SK-N-SH (cell line): ENCODE measurements around the gene TOLLIP. TPM values are rescaled to one million over a fixed set of nuclear protein-coding genes. Genes with fewer than 3 reads are reported as not detected.

Experiments used
- CTCF ChIA-PET: fragments of 300-600, 350-600 bp; formaldehyde crosslinking; extraction: SDS; loops from one replicate; lab custom pipeline; 2021; lab: Yijun Ruan, JAX
- POLR2A ChIA-PET: fragments of 350-600 bp; sonication (Branson Sonifier 250); formaldehyde crosslinking; extraction: SDS; loops from one replicate; lab custom pipeline; 2020; ENCODE audit warnings: antibody characterized with exemption, inconsistent platforms; lab: Yijun Ruan, JAX
- DNase-seq: peaks from one replicate; pipeline ENCODE4 v3.0.0; 2012
- H2AFZ ChIP-seq: fragments of 200-600 bp; sonication (generic); 2 replicates; pipeline ENCODE4 v1.8.1; 2016; ENCODE audit warnings: antibody characterized with exemption, mild to moderate bottlenecking, low read depth
- H3F3A ChIP-seq: fragments of 200-600 bp; sonication (generic); replicated peaks from 2 replicates; pipeline ENCODE3; 2016; ENCODE audit warnings: antibody characterized with exemption, mild to moderate bottlenecking; ENCODE audit not compliant: insufficient read depth
- H3K27ac ChIP-seq, 2 experiments: fragments of 200-500 bp in 1 of 2; fragments of 200-600 bp in 1 of 2; sonication (Bioruptor generic) in 1 of 2; sonication (generic), shearing (Covaris generic) in 1 of 2; 2 replicates each; pipeline versions ENCODE4 v1.5.1 to v1.6.1; 2014 to 2016; ENCODE audit warnings: low read depth in 2 of 2, inconsistent platforms in 1 of 2, low read length in 1 of 2, mild to moderate bottlenecking in 1 of 2, mixed read lengths in 1 of 2
- H3K27me3 ChIP-seq: fragments of 200-600 bp; sonication (generic), shearing (Covaris generic); 2 replicates; pipeline ENCODE4 v1.6.1; 2016; ENCODE audit warnings: mixed run types; ENCODE audit not compliant: insufficient read depth
- H3K36me3 ChIP-seq, 2 experiments: fragments of 200-500 bp in 1 of 2; fragments of 200-600 bp in 1 of 2; sonication (Bioruptor generic) in 1 of 2; sonication (generic) in 1 of 2; replicated peaks in 1 of 2; 2 replicates each; pipeline versions ENCODE3 to v1.5.1; 2014 to 2016; ENCODE audit warnings: low read length in 1 of 2, mild to moderate bottlenecking in 1 of 2; ENCODE audit not compliant: insufficient read depth in 2 of 2, control insufficient read depth in 1 of 2
- H3K4me1 ChIP-seq, 2 experiments: fragments of 200-500 bp in 1 of 2; fragments of 200-600 bp in 1 of 2; sonication (Bioruptor generic) in 1 of 2; sonication (generic), shearing (Covaris generic) in 1 of 2; 2 replicates each; pipeline versions ENCODE4 v1.5.1 to v1.6.1; 2014 to 2016; ENCODE audit warnings: low read depth in 1 of 2, low read length in 1 of 2, mixed run types in 1 of 2; ENCODE audit not compliant: insufficient read depth in 2 of 2, control insufficient read depth in 1 of 2
- H3K4me2 ChIP-seq: fragments of 200-600 bp; sonication (generic), shearing (Covaris generic); 2 replicates; pipeline ENCODE4 v1.6.1; 2017; ENCODE audit warnings: mixed run types
- H3K4me3 ChIP-seq, 2 experiments: fragments of 200-500 bp in 1 of 2; fragments of 200-600 bp in 1 of 2; sonication (Bioruptor generic) in 1 of 2; sonication (generic), shearing (Covaris generic) in 1 of 2; 2 replicates each; pipeline versions ENCODE4 v1.5.1 to v1.8.1; 2014 to 2016; ENCODE audit warnings: low read depth in 2 of 2, inconsistent platforms in 1 of 2, low read length in 1 of 2, mild to moderate bottlenecking in 1 of 2, mixed read lengths in 1 of 2, moderate library complexity in 1 of 2
- H3K79me2 ChIP-seq: fragments of 200-600 bp; sonication (generic); 2 replicates; pipeline ENCODE4 v1.8.1; 2017; ENCODE audit warnings: mild to moderate bottlenecking; ENCODE audit not compliant: insufficient read depth
- H3K9ac ChIP-seq: fragments of 200-600 bp; sonication (generic); 2 replicates; pipeline ENCODE4 v1.6.1; 2017; ENCODE audit warnings: mixed run types
- H3K9me2 ChIP-seq: fragments of 200-600 bp; sonication (generic); 2 replicates; pipeline ENCODE4 v1.6.1; 2017; ENCODE audit warnings: mixed run types
- H3K9me3 ChIP-seq: fragments of 200-600 bp; sonication (generic); 2 replicates; pipeline ENCODE4 v1.6.1; 2017; ENCODE audit warnings: mixed run types, mild to moderate bottlenecking, moderate library complexity
- H4K20me1 ChIP-seq: fragments of 200-600 bp; sonication (generic); 2 replicates; pipeline ENCODE4 v1.6.1; 2017; ENCODE audit warnings: mild to moderate bottlenecking, mixed run types; ENCODE audit not compliant: insufficient read depth
- EP300 ChIP-seq, 2 experiments: IDR thresholded peaks; 2 replicates each; pipeline versions ENCODE4 v1.4.0 to v1.6.1; 2012; ENCODE audit warnings: borderline replicate concordance in 1 of 2, low read depth in 1 of 2, low read length in 1 of 2
- FOXJ3 ChIP-seq: sonication (generic); formaldehyde crosslinking; IDR thresholded peaks from 2 replicates; pipeline ENCODE4 v1.5.1; 2020; ENCODE audit warnings: mild to moderate bottlenecking, missing genetic modification reagents
- FOXM1 ChIP-seq: IDR thresholded peaks from 2 replicates; pipeline ENCODE4 v1.4.0; 2012; ENCODE audit warnings: low read depth, mild to moderate bottlenecking
- GATA2 ChIP-seq: sonication (generic); formaldehyde crosslinking; IDR thresholded peaks from 2 replicates; pipeline ENCODE4 v1.5.0; 2020; ENCODE audit warnings: mild to moderate bottlenecking, missing genetic modification reagents
- NFIC ChIP-seq: IDR thresholded peaks from 2 replicates; pipeline ENCODE4 v1.4.0; 2012; ENCODE audit warnings: borderline replicate concordance
- NRF1 ChIP-seq: IDR thresholded peaks from 2 replicates; pipeline ENCODE4 v1.6.1; 2012; ENCODE audit warnings: low read depth, mild to moderate bottlenecking, low read length
- POLR2AphosphoS5 ChIP-seq: IDR thresholded peaks from 2 replicates; pipeline ENCODE4 v1.6.1; 2012; ENCODE audit warnings: low read depth, low read length
- RAD21 ChIP-seq: IDR thresholded peaks from 2 replicates; pipeline ENCODE4 v1.6.1; 2012; ENCODE audit warnings: mild to moderate bottlenecking, low read length
- RCOR1 ChIP-seq: fragments of 150-350 bp; IDR thresholded peaks from 2 replicates; pipeline ENCODE4 v1.6.1; 2017; ENCODE audit warnings: antibody characterized with exemption, low read length
- RFX5 ChIP-seq: IDR thresholded peaks from 2 replicates; pipeline ENCODE4 v1.6.1; 2012; ENCODE audit warnings: mild to moderate bottlenecking, improper control_type of control experiment, low read length
- SIN3A ChIP-seq: IDR thresholded peaks from 2 replicates; pipeline ENCODE4 v1.6.1; 2012; ENCODE audit warnings: low read depth, mild to moderate bottlenecking, low read length, moderate library complexity, borderline replicate concordance
- TEAD4 ChIP-seq: IDR thresholded peaks from 2 replicates; pipeline ENCODE4 v1.4.0; 2012; ENCODE audit warnings: mild to moderate bottlenecking, borderline replicate concordance; ENCODE audit not compliant: insufficient read depth
- YY1 ChIP-seq: IDR thresholded peaks from 2 replicates; pipeline ENCODE4 v1.4.0; 2012; ENCODE audit warnings: low read depth, mild to moderate bottlenecking
- WGBS: methylation state at CpG from one replicate; pipeline ENCODE4 v1.1.6; 2017; ENCODE audit warnings: low lambda C conversion rate; 5-methylcytosine and 5-hydroxymethylcytosine counted together
- polyA plus RNA-seq, 3 experiments: library from polyadenylated mRNA; depleted of rRNA; stranded (reverse); fragments of >200 nt; gene quantifications; 2 replicates each; pipeline ENCODE4 v1.2.3, GENCODE V29; 2012
- TF ChIP-seq, protein P1 (sequence below): fragments of 150-350 bp; IDR thresholded peaks from 2 replicates; pipeline ENCODE4 v1.6.1; 2017; ENCODE audit warnings: antibody characterized with exemption, low read length, low read depth, borderline replicate concordance
- TF ChIP-seq, protein P2 (sequence below): IDR thresholded peaks from 2 replicates; pipeline ENCODE4 v1.4.0; 2012; ENCODE audit warnings: low read depth
- TF ChIP-seq, protein P3 (sequence below): fragments of 200-600 bp; sonication (generic); IDR thresholded peaks from 2 replicates; pipeline ENCODE4 v1.6.1; 2017; ENCODE audit warnings: antibody characterized with exemption, mild to moderate bottlenecking, moderate library complexity
- TF ChIP-seq, protein P4 (sequence below): fragments of 150-350 bp; IDR thresholded peaks from 2 replicates; pipeline ENCODE4 v1.6.1; 2016; ENCODE audit warnings: mild to moderate bottlenecking, low read depth, low read length
- TF ChIP-seq, protein P5 (sequence below): IDR thresholded peaks from 2 replicates; pipeline ENCODE4; 2012

Gene TOLLIP
- polyA plus RNA-seq, 1 of the 3 experiments (the other 2 are of a cell fraction), result 55.4 TPM

DNA sequence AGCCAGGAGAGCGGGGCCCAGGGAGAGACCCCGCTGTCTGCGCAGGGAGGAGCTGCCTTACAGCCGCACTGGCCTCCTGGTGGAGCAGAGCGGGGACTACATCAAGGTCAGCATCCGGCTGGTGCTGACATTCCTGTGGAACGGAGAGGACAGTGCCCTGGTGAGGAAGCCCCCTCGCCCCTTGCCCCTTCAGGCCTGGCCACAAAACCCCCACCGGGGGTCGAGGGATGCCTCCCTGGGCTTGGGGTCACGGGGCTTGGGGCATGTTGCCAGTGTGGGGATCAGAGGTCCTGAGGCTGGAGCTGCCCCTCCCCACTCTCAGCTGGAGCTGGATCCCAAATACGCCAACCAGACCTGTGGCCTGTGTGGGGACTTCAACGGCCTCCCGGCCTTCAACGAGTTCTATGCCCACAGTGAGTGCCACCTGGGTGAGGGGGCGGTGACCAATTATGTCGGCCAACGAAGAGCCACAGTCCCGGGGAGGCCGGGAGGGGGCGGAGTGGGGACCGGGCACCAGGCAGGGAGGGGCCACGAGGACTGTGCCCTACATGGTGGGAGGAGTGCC lies 82.4 kb downstream of the TOLLIP start:
- H3K4me3 ChIP-seq, result no peak overlapping the region
- POLR2A ChIA-PET, result no interaction called here
- no peak overlapping the region for H3K4me2 ChIP-seq
- no peak overlapping the region for H3K27ac ChIP-seq
- CTCF ChIA-PET, result interaction anchor here (1.1 to 2.1 kb wide), 3 partner anchors 27 to 289 kb away, joined by 3 to 7 read pairs (median 5); no protein-coding TSS in a partner anchor
- TF ChIP-seq RAD21 (no peak), FOXJ3 (CRISPR knock-in tag) (no peak), TEAD4 (no peak), EP300 (IDR thresholded peaks at IDR 0.05; ENCODE audit: borderline replicate concordance in 1 of 2, low read depth in 1 of 2, low read length in 1 of 2) (no peak), NRF1 (no peak), FOXM1 (no peak), NFIC (no peak), RCOR1 (no peak), GATA2 (no peak), SIN3A (no peak), RFX5 (no peak), POLR2AphosphoS5 (no peak), YY1 (no peak)
- TF ChIP-seq, protein P1, sequence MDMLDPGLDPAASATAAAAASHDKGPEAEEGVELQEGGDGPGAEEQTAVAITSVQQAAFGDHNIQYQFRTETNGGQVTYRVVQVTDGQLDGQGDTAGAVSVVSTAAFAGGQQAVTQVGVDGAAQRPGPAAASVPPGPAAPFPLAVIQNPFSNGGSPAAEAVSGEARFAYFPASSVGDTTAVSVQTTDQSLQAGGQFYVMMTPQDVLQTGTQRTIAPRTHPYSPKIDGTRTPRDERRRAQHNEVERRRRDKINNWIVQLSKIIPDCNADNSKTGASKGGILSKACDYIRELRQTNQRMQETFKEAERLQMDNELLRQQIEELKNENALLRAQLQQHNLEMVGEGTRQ, result no peak
- TF ChIP-seq, protein P2, sequence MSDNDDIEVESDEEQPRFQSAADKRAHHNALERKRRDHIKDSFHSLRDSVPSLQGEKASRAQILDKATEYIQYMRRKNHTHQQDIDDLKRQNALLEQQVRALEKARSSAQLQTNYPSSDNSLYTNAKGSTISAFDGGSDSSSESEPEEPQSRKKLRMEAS, result no peak
- TF ChIP-seq, protein P3, sequence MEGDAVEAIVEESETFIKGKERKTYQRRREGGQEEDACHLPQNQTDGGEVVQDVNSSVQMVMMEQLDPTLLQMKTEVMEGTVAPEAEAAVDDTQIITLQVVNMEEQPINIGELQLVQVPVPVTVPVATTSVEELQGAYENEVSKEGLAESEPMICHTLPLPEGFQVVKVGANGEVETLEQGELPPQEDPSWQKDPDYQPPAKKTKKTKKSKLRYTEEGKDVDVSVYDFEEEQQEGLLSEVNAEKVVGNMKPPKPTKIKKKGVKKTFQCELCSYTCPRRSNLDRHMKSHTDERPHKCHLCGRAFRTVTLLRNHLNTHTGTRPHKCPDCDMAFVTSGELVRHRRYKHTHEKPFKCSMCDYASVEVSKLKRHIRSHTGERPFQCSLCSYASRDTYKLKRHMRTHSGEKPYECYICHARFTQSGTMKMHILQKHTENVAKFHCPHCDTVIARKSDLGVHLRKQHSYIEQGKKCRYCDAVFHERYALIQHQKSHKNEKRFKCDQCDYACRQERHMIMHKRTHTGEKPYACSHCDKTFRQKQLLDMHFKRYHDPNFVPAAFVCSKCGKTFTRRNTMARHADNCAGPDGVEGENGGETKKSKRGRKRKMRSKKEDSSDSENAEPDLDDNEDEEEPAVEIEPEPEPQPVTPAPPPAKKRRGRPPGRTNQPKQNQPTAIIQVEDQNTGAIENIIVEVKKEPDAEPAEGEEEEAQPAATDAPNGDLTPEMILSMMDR, result no peak
- TF ChIP-seq, protein P4, sequence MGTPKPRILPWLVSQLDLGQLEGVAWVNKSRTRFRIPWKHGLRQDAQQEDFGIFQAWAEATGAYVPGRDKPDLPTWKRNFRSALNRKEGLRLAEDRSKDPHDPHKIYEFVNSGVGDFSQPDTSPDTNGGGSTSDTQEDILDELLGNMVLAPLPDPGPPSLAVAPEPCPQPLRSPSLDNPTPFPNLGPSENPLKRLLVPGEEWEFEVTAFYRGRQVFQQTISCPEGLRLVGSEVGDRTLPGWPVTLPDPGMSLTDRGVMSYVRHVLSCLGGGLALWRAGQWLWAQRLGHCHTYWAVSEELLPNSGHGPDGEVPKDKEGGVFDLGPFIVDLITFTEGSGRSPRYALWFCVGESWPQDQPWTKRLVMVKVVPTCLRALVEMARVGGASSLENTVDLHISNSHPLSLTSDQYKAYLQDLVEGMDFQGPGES, result no peak
- TF ChIP-seq, protein P5, sequence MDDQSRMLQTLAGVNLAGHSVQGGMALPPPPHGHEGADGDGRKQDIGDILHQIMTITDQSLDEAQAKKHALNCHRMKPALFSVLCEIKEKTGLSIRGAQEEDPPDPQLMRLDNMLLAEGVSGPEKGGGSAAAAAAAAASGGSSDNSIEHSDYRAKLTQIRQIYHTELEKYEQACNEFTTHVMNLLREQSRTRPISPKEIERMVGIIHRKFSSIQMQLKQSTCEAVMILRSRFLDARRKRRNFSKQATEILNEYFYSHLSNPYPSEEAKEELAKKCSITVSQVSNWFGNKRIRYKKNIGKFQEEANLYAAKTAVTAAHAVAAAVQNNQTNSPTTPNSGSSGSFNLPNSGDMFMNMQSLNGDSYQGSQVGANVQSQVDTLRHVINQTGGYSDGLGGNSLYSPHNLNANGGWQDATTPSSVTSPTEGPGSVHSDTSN, result no peak
- H3K36me3 ChIP-seq, result no peaks in the 10 kb centered on the region
- peak; percentile 77 for DNase-seq
- no CpG with 5 or more reads among the region's 23 CpGs for WGBS
- no peaks in the 10 kb centered on the region for H3K27me3 ChIP-seq
- no peaks in the 10 kb centered on the region for H3K79me2 ChIP-seq
- no peak overlapping the region for H3K9ac ChIP-seq
- H3K9me2 ChIP-seq, result no peaks in the 10 kb centered on the region
- H3F3A ChIP-seq, result no peaks in the 10 kb centered on the region
- no peaks in the 10 kb centered on the region for H3K9me3 ChIP-seq
- H2AFZ ChIP-seq, result no peak overlapping the region
- peaks cover 0 to 2% of the 10 kb centered on the region in 2 experiments; a peak in 1 of 4 replicates for H3K4me1 ChIP-seq
- no peaks in the 10 kb centered on the region for H4K20me1 ChIP-seq
